Measurements from ENCODE around the gene SEMA7A.
A peak's percentile ranks its signal among the peaks of the same experiment; 100 is the strongest.

SEMA7A gene

GRCh38 chr15:74382004-74382816 is 51.5 kb downstream of the SEMA7A start:
- Mint-ChIP-seq H3K9me3 (no peaks in the 10 kb centered on the region), H3K27ac (peak overlapping the region; percentile 95), H3K4me3 (peak overlapping the region in 1 of 2 donors; percentile 32), H3K27me3 (no peaks in the 10 kb centered on the region), H3K36me3 (peaks cover 1 to 9% of the 10 kb centered on the region in 2 donors), H3K4me1 (peaks cover 76 to 99% of the 10 kb centered on the region in 2 donors)
- ATAC-seq (replicated peaks) = peak in 1 of 2 donors; percentile 6
- peak; percentile 75 for DNase-seq

- DNase-seq (no peak), ATAC-seq (replicated peaks) (no peak)
- H3K9me3 Mint-ChIP-seq = no peaks in the 10 kb centered on the region
- peak overlapping the region; percentile 91 for H3K27ac Mint-ChIP-seq
- peaks cover 1 to 5% of the 10 kb centered on the region in 2 donors for H3K36me3 Mint-ChIP-seq
- H3K27me3 Mint-ChIP-seq = no peaks in the 10 kb centered on the region
- no peak overlapping the region for H3K4me3 Mint-ChIP-seq
- peaks cover 76 to 99% of the 10 kb centered on the region in 2 donors for H3K4me1 Mint-ChIP-seq
Measured at GRCh38 chr15:74381481-74381880, 52.3 kb downstream of the SEMA7A start.

- no peak for ATAC-seq (replicated peaks)
- Mint-ChIP-seq H3K36me3 (peaks cover 1 to 5% of the 10 kb centered on the region in 2 donors), H3K4me3 (no peak overlapping the region), H3K4me1 (peaks cover 76 to 99% of the 10 kb centered on the region in 2 donors), H3K27me3 (no peaks in the 10 kb centered on the region), H3K27ac (peak overlapping the region; percentile 91), H3K9me3 (no peaks in the 10 kb centered on the region)
- DNase-seq = no peak
Measured at GRCh38 chr15:74381190-74381453, 52.6 kb downstream of the SEMA7A start.

- no peak for ATAC-seq (replicated peaks)
- Mint-ChIP-seq H3K9me3 (no peaks in the 10 kb centered on the region), H3K4me1 (peaks cover 72 to 98% of the 10 kb centered on the region in 2 donors), H3K4me3 (peak overlapping the region; percentile 55 to 58), H3K27ac (peak overlapping the region; percentile 91), H3K36me3 (peaks cover 0 to 5% of the 10 kb centered on the region in 2 donors), H3K27me3 (no peaks in the 10 kb centered on the region)
- no peak for DNase-seq
Measured at GRCh38 chr15:74380361-74381189, 53.2 kb downstream of the SEMA7A start.

DNA sequence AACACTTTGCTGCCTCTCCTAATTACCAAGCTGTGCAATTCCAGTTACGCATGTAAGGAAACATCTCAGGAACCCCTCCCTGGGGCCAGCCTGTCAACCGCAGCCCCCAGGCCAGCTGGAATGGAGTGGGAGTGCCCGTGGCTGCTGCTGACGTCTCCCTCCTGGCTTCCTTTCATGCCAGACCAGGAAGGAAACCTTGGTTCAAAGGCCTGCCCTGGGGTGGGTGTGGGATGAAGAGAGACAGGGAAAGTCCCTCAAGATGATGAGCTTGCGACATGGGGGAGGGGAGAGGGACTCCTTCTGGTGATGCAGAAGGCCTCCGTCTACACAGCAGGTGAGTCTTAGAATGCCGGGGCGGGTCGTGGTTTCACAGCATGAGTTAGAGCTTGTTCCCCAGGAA is 54.9 kb downstream of the SEMA7A start:
- no peaks in the 10 kb centered on the region for H3K27me3 Mint-ChIP-seq
- peak; percentile 4 to 15 for ATAC-seq (replicated peaks)
- peaks cover 0 to 5% of the 10 kb centered on the region in 2 donors for H3K36me3 Mint-ChIP-seq
- DNase-seq = no peak
- H3K4me3 Mint-ChIP-seq = peak overlapping the region; percentile 5 to 15
- H3K4me1 Mint-ChIP-seq = peaks cover 61 to 98% of the 10 kb centered on the region in 2 donors
- no peaks in the 10 kb centered on the region for H3K9me3 Mint-ChIP-seq
- peak overlapping the region; percentile 86 for H3K27ac Mint-ChIP-seq

GRCh38 chr15:74377831-74378766 is 55.7 kb downstream of the SEMA7A start:
- no peak for DNase-seq
- peaks cover 0 to 2% of the 10 kb centered on the region in 2 donors for H3K27me3 Mint-ChIP-seq
- H3K4me1 Mint-ChIP-seq = peaks cover 58 to 98% of the 10 kb centered on the region in 2 donors
- peak overlapping the region in 1 of 2 donors; percentile 5 for H3K4me3 Mint-ChIP-seq
- no peak for ATAC-seq (replicated peaks)
- H3K27ac Mint-ChIP-seq = peak overlapping the region; percentile 86
- H3K36me3 Mint-ChIP-seq = peaks cover 0 to 5% of the 10 kb centered on the region in 2 donors
- no peaks in the 10 kb centered on the region for H3K9me3 Mint-ChIP-seq

DNA sequence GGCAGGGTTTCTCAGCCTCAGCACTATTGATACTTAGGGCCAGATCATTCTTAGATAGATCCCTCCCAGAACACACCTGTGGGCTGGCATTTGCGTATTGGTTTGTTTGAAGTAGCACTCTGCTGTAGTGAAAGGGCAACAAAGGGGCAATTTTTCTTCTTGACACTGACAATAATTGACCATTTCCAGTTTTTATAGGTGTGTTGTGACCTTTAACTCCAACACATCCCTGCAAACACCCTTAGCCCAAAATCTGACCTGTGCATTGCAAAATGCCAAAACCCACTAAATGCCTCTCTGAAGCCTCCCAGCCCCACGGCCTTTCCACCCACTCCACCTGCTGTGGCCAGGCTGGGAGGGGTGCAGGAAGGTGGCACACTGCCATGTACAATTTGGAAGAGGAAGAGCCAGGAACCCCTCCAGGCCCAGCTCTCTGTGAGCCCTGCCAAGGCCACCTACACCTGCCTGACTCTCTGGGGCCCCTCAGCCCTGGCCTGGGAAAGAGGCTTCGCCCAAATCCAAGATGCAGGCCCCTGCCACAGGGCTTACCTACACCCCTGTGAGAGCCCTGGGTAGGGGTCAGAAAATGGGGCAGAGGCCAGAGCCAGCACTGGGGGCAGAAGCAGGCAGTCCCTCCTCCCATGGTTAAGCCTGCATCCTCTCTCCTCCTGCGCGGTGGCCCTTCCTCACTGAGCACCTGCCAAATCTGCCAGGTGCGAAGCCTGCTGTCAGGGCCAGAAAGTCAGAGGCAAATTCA is 56.8 kb downstream of the SEMA7A start:
- Mint-ChIP-seq H3K27me3 (peaks cover 3 to 4% of the 10 kb centered on the region in 2 donors), H3K27ac (peak overlapping the region; percentile 82), H3K4me3 (no peak overlapping the region), H3K9me3 (no peaks in the 10 kb centered on the region), H3K36me3 (peaks cover 0 to 5% of the 10 kb centered on the region in 2 donors), H3K4me1 (peaks cover 49 to 89% of the 10 kb centered on the region in 2 donors)
- ATAC-seq (replicated peaks) (no peak), DNase-seq (no peak)

- ATAC-seq (replicated peaks) (no peak), DNase-seq (no peak)
- no peak overlapping the region for H3K27ac Mint-ChIP-seq
- H3K4me3 Mint-ChIP-seq = peak overlapping the region in 1 of 2 donors; percentile 1
- H3K36me3 Mint-ChIP-seq = peaks cover 0 to 5% of the 10 kb centered on the region in 2 donors
- H3K9me3 Mint-ChIP-seq = no peaks in the 10 kb centered on the region
- H3K27me3 Mint-ChIP-seq = peaks cover 6 to 7% of the 10 kb centered on the region in 2 donors
- peaks cover 41 to 82% of the 10 kb centered on the region in 2 donors for H3K4me1 Mint-ChIP-seq
Measured at GRCh38 chr15:74376226-74376625, 57.5 kb downstream of the SEMA7A start.

DNA sequence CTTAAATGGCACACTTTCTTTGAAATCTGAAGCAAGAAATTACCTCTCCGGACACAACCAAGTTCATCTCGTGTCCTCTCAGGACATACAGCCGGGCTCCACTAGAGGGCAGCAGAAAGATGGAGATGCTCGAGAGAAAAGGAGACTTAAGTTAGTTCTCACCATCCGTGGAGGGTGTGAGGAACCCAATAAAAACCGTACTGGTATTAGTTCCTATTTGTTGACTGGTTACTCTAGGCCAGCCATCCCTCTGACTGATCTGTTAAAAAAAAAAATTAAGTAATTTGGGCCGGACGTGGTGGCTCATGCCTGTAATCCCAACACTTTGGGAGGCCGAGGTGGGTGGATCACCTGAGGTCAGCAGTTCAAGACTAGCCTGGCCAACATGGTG is 58.5 kb downstream of the SEMA7A start:
- H3K4me3 Mint-ChIP-seq = peak overlapping the region in 1 of 2 donors; percentile 89
- no peaks in the 10 kb centered on the region for H3K36me3 Mint-ChIP-seq
- no peaks in the 10 kb centered on the region for H3K9me3 Mint-ChIP-seq
- H3K27me3 Mint-ChIP-seq = peaks cover 11 to 13% of the 10 kb centered on the region in 2 donors
- DNase-seq (peak; percentile 82), ATAC-seq (replicated peaks) (peak; percentile 54 to 55)
- H3K4me1 Mint-ChIP-seq = peaks cover 32 to 72% of the 10 kb centered on the region in 2 donors
- H3K27ac Mint-ChIP-seq = peak overlapping the region; percentile 89

- DNase-seq (no peak), ATAC-seq (replicated peaks) (peak in 1 of 2 donors; percentile 0)
- no peaks in the 10 kb centered on the region for H3K36me3 Mint-ChIP-seq
- H3K27me3 Mint-ChIP-seq = peaks cover 14 to 17% of the 10 kb centered on the region in 2 donors
- peak overlapping the region; percentile 89 for H3K27ac Mint-ChIP-seq
- no peaks in the 10 kb centered on the region for H3K9me3 Mint-ChIP-seq
- H3K4me1 Mint-ChIP-seq = peaks cover 32 to 68% of the 10 kb centered on the region in 2 donors
- H3K4me3 Mint-ChIP-seq = peak overlapping the region; percentile 89 to 91
Measured at GRCh38 chr15:74374648-74375302, 59.0 kb downstream of the SEMA7A start.

GRCh38 chr15:74373731-74374647 is 59.8 kb downstream of the SEMA7A start:
- Mint-ChIP-seq H3K4me1 (peaks cover 28 to 60% of the 10 kb centered on the region in 2 donors), H3K27ac (peak overlapping the region; percentile 78), H3K27me3 (peaks cover 19 to 24% of the 10 kb centered on the region in 2 donors), H3K4me3 (peak overlapping the region; percentile 89 to 91), H3K36me3 (no peaks in the 10 kb centered on the region), H3K9me3 (no peaks in the 10 kb centered on the region)
- ATAC-seq (replicated peaks) = peak; percentile 86 to 90
- DNase-seq = peak; percentile 86

DNA sequence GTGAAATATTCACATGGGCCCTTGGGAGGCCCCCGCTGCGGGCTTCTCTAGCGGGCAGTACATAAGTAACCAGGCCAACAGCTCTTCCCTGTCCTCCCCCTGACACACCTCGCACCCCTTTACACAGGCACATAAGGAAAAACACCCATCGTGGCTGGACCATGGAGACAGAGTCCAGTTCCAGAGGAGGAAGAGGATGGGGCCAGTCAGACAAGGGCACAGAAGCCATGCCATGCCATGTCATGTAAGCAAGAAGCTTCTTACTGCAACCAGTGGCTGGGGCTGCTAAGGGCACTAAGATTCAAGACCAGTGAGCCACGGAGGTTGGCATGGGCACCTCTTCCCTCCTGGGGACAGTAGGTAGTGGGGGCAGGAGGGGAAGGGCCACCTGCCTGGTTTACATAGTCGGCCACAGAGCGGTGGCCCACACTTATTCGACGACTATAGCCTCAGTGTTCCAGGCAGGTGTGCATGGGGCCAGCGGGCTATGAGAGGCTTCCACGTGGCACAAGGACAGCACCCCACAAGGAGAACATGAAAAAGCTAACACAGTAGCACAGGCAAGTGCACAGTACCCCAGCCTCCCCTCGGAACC is 60.6 kb downstream of the SEMA7A start:
- DNase-seq (no peak), ATAC-seq (replicated peaks) (no peak)
- peak overlapping the region; percentile 89 to 91 for H3K4me3 Mint-ChIP-seq
- peaks cover 24 to 52% of the 10 kb centered on the region in 2 donors for H3K4me1 Mint-ChIP-seq
- H3K36me3 Mint-ChIP-seq = no peaks in the 10 kb centered on the region
- H3K9me3 Mint-ChIP-seq = no peaks in the 10 kb centered on the region
- H3K27ac Mint-ChIP-seq = no peak overlapping the region
- H3K27me3 Mint-ChIP-seq = peaks cover 25 to 32% of the 10 kb centered on the region in 2 donors

All from stimulated activated naive B cell treated with anti-CD40 and anti-IgM and Interleukin-4, amounts not matched to agents 10 μg/mL and 1 μg/mL and 100 μg/mL, for 72 hours (primary cell).